Gastroesophageal sphincter (tissue), 4 donors: ENCODE measurements around the gene TFPT. TPM values are rescaled to one million over a fixed set of nuclear protein-coding genes. Genes with fewer than 3 reads are reported as not detected.

Experiments
- ATAC-seq: fragments of 150-250 bp; one replicate; pipeline ENCODE4 v1.9.1; 2016; ENCODE audit warnings: mild to moderate bottlenecking, moderate library complexity
- H3K27ac ChIP-seq, 4 donors: fragments of 200-600 bp; sonication (generic) in 3 of 4; 1 replicate in 3 of 4; 2 replicates in 1 of 4; pipeline ENCODE4 v1.5.1; 2016 to 2019
- H3K27me3 ChIP-seq: fragments of 200-600 bp; sonication (generic); one replicate; pipeline ENCODE4 v1.5.1; 2019
- H3K36me3 ChIP-seq, 2 donors: fragments of 200-600 bp; sonication (generic); one replicate each; pipeline ENCODE4 v1.5.1; 2019; ENCODE audit warnings: control low read depth in 1 of 2
- H3K4me1 ChIP-seq, 3 donors: fragments of 200-600 bp; sonication (generic); 1 replicate in 2 of 3; 2 replicates in 1 of 3; pipeline ENCODE4 v1.5.1; 2016 to 2019; ENCODE audit warnings: control low read depth in 2 of 3
- H3K4me3 ChIP-seq, 2 donors: fragments of 200-600 bp; sonication (generic); one replicate each; pipeline ENCODE4 v1.5.1; 2019; ENCODE audit warnings: mild to moderate bottlenecking in 1 of 2, moderate library complexity in 1 of 2
- H3K9me3 ChIP-seq, 3 donors: fragments of 200-600 bp; sonication (generic); one replicate each; pipeline ENCODE4 v1.5.1; 2017 to 2019; ENCODE audit warnings: control low read depth in 2 of 3
- CTCF ChIP-seq, 4 experiments: fragments of 200-600 bp in 2 of 4; fragments of 450-650 bp in 2 of 4; sonication (generic) in 1 of 4; IDR thresholded peaks; one replicate each; pipeline ENCODE4 v1.5.1; 2017 to 2019; ENCODE audit warnings: antibody characterized with exemption in 4 of 4, mild to moderate bottlenecking in 2 of 4, moderate library complexity in 2 of 4
- EP300 ChIP-seq: sonication (generic); formaldehyde crosslinking; IDR thresholded peaks from one replicate; pipeline ENCODE4 v1.6.1; 2017; ENCODE audit warnings: antibody characterized with exemption, mild to moderate bottlenecking
- POLR2A ChIP-seq, 2 donors: fragments of 450-650 bp; IDR thresholded peaks; one replicate each; pipeline ENCODE4 v1.6.1; 2017; ENCODE audit warnings: antibody characterized with exemption in 2 of 2, mild to moderate bottlenecking in 2 of 2, moderate library complexity in 1 of 2
- POLR2AphosphoS5 ChIP-seq: sonication (generic); formaldehyde crosslinking; IDR thresholded peaks from one replicate; pipeline ENCODE4 v1.6.1; 2017; ENCODE audit warnings: antibody characterized with exemption
- WGBS, 2 donors: methylation state at CpG; one replicate each; pipeline ENCODE4 v1.1.5; 2018; ENCODE audit warnings: low coverage in 1 of 2; 5-methylcytosine and 5-hydroxymethylcytosine counted together
- total RNA-seq, 4 donors: library from RNA; depleted of rRNA; stranded (reverse); fragments of >200 nt; gene quantifications; one replicate each; pipeline ENCODE4 v1.1.0, GENCODE V29; 2016

TFPT gene
- total RNA-seq, 4 donors from 2014 or later, result 12.5 to 20.9 (median 15.2) TPM

- no peak overlapping the region for H3K4me3 ChIP-seq
- H3K36me3 ChIP-seq, result no peaks in the 10 kb centered on the region
- H3K9me3 ChIP-seq, result no peaks in the 10 kb centered on the region
- WGBS, 2 donors, result 48 to 83% methylated on average over 6 to 7 of the region's 9 CpGs
- no peak for ATAC-seq
- no peak for TF ChIP-seq POLR2A (IDR thresholded peaks at IDR 0.05)
- TF ChIP-seq EP300, result no peak
- no peak for TF ChIP-seq POLR2AphosphoS5
- no peak for TF ChIP-seq CTCF (IDR thresholded peaks at IDR 0.05)
- H3K27ac ChIP-seq, result no peak overlapping the region
- H3K27me3 ChIP-seq, result peaks cover 40% of the 10 kb centered on the region
- no peaks in the 10 kb centered on the region for H3K4me1 ChIP-seq
These were observed 52.8 kb downstream of the TFPT start for GRCh38 chr19:54062643-54063042.

Other genes starting within 250 kb of the TFPT start
- 100 to 1,000 TPM; 103 to 355 (median 140) TPM for gene MYADM, start 247.8 kb downstream of the TFPT start, total RNA-seq
- gene PRKCG, start 233.5 kb downstream of the TFPT start, total RNA-seq, result not detected
- gene CACNG7, start 206.4 kb downstream of the TFPT start, total RNA-seq, result not detected
- under 1 TPM in 2 of 4 donors, not detected in 2; 0.04 to 0.16 TPM for gene CACNG8, start 152.7 kb downstream of the TFPT start, total RNA-seq
- gene CACNG6, start 124.0 kb downstream of the TFPT start, total RNA-seq, result not detected
- not detected for gene VSTM1, start 51.8 kb downstream of the TFPT start, total RNA-seq
- not detected for gene TARM1, start 34.3 kb downstream of the TFPT start, total RNA-seq
- 1 to 10 TPM in 3 of 4 donors, not detected in 1; 1.2 to 2.4 (median 2.1) TPM for gene OSCAR, start 14.9 kb downstream of the TFPT start, total RNA-seq
- 10 to 100 TPM; 14.2 to 37.7 (median 21.5) TPM for gene NDUFA3, start 12.8 kb downstream of the TFPT start, total RNA-seq
- gene PRPF31, start 97 bp upstream of the TFPT start, total RNA-seq, result 10 to 100 TPM; 51.6 to 67.1 (median 53.8) TPM
- 10 to 100 TPM; 14.7 to 32.4 (median 23.1) TPM for gene CNOT3, start 22.1 kb upstream of the TFPT start, total RNA-seq
- gene LENG1, start 44.1 kb upstream of the TFPT start, total RNA-seq, result 10 to 100 TPM in 3 of 4 donors, 1 to 10 TPM in 1; 8.2 to 12.8 (median 11.1) TPM
- gene TMC4, start 57.5 kb upstream of the TFPT start, total RNA-seq, result 1 to 10 TPM in 1 of 4 donors, under 1 TPM in 2, not detected in 1; 0.16 to 3.1 (median 0.31) TPM
- 10 to 100 TPM; 28.4 to 64.3 (median 36.5) TPM for gene MBOAT7, start 73.9 kb upstream of the TFPT start, total RNA-seq
- gene TSEN34, start 75.7 kb upstream of the TFPT start, total RNA-seq, result 10 to 100 TPM; 57.4 to 73.2 (median 69.8) TPM
- 1,000 to 10,000 TPM; 1,142 to 2,786 (median 1,584) TPM for gene RPS9, start 85.2 kb upstream of the TFPT start, total RNA-seq
- 10 to 100 TPM in 3 of 4 donors, 1 to 10 TPM in 1; 6.8 to 29.9 (median 21.3) TPM for gene LILRB3, start 107.3 kb upstream of the TFPT start, total RNA-seq
- 1 to 10 TPM in 3 of 4 donors, under 1 TPM in 1; 0.31 to 4.2 (median 2.2) TPM for gene LILRA6, start 127.1 kb upstream of the TFPT start, total RNA-seq
- 10 to 100 TPM; 12.5 to 17.5 (median 15.1) TPM for gene LILRB5, start 141.6 kb upstream of the TFPT start, total RNA-seq
- gene LILRB2, start 165.5 kb upstream of the TFPT start, total RNA-seq, result 1 to 10 TPM in 3 of 4 donors, under 1 TPM in 1; 0.93 to 5.0 (median 1.9) TPM
- gene LILRA5, start 197.5 kb upstream of the TFPT start, total RNA-seq, result 1 to 10 TPM in 3 of 4 donors, not detected in 1; 2.7 to 8.6 (median 2.8) TPM
- gene LILRA4, start 223.5 kb upstream of the TFPT start, total RNA-seq, result not detected
- 10 to 100 TPM in 2 of 4 donors, 1 to 10 TPM in 2; 4.8 to 22.5 (median 8.3) TPM for gene LAIR1, start 249.3 kb upstream of the TFPT start, total RNA-seq